Central memory CD4-positive, alpha-beta T cell (primary cell): Measurements from ENCODE around the gene SOWAHA.
"Not testable (repeated sequence)": the region's sequence is repeated elsewhere in the genome, so short reads cannot be mapped to it uniquely, and the experiment has no call there.

ENCODE experiments used
- DNase-seq: peaks from one replicate; pipeline ENCODE4 v3.0.0; 2022

Gene SOWAHA

DNA sequence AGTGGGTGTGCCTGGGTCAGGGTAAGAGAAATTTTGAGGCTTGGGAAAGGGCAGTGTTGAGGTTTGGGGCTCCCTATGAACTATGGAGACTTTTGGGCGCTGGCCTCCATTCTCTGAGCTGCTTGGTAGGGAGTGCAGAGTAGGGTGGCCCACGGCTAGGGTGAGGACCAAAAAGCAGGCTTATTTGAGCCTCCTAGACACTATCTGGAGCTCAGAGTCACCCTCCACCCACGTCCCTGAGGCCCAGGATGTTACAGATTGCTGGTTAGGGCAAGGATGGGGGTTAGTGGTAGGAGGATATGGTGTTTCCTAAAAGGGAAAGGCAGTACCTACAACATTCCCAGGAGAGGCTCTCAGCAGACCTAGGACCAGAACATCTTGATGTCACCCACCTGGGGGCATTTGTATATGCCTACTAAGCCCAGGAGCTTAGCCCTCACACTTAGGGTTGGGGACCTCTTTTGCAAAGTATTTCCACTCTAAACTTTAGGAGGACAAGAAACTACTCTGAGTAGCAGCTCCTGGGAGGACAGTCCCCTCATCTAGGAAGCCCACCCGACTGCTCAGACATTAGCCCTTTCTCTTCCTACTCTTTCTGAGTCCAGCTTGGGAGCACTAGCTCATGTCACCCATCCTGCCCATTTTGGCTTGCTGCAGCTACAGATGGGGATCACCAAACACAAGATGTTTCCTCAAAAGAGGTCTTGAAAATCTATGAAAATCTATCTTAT, 15.0 kb downstream of the SOWAHA start:
- no peak for DNase-seq

DNA sequence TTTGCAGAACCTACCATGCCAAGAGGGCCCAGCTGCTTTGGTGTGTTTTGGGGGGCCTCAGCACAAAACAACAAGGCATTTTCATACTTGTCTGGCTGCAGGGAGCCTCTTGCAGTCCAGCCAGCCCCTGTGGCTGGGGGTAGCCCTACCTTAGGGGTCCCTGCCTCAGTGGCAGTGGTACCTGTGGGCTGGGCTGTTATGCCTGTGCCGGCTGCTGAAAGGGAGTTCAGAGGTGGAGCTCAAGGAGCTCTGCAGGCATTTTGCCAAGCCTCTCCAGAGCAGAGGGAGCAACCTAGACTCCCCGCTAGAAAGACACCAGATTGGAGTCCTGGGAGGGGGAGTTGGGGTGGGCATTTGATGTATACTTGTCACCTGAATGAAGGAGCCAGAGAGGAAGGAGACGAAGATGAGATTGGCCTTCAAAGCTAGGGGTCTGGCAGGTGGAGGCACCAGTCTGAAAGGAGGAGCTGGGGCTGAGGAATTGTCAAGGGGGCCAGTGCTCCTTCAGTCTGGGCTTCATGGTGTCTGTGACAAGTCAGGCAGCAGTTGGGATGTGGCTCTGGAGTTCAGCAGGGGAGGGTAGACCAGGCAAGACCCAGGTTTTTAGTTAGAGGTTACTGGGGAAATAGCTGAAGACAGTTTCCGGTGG, 15.9 kb downstream of the SOWAHA start:
- no peak for DNase-seq

DNA sequence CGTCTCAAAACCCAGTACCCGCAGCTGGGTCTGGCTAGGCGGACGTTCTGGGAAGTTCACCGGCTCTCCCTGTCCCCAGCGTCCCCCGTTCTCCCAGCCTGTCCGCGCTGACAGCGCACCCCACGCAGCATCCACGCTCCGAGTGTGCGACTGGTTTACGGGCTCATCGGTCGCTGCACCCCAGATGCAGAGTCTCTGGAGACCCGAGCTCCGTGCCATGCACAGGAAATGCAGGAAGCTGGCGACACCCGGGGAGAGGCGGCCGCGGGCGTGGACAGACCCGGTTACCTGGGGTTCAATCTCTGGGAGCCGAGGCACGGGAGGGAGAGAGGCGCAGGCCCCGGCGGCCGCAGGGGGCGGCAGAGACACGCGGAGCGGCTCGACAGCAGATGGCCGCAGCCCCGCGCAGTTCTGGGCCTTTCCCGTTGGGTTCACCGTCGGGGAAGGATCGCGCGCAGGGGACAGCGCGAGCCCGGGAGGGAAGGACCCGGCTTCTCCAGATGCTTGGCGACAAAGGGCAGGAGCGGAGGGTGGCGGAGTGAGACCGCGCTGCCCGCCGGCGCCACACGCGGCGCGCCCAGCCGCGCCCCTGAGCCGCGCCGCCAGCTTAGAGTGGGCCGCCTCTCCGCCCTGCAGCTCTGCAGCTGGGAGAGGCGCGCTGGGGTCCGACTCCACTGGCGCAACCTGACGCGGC, 16.8 kb downstream of the SOWAHA start:
- peak; percentile 54 for DNase-seq

DNA sequence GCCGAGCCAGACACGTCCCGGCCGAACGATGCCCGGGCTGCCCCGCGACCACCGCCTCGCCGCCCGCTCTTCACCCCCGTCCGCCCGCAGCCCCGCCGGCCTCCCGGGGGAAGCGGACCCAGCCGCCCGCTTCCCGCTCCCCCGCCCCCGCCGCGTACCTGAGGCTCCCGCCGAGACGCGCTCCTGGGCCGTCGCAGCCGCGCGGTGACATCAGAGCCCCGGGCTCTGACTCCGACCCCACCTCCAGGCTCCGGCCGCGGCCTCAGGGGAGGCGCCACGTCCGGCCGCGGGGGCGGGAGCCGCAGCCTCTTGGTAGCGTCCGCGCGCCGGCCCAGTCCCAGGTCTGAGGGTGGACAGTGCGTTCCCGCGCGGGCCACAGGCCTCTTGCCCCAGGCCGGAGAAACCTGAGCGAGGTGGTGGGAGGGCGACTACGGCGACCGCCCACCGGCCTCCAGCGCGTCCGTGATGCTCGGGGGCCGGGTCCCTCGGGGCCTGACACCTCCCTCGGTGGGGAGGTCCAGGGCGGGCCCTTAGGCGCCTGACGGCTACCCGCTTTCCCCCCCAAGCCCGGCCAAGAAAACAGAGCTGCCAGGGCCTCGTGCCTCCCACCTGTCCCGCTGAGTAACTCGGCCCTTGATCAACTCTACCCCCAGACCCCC, 17.5 kb downstream of the SOWAHA start, which contains the start of gene SHROOM1:
Gene SHROOM1, minus strand, starts transcription at position 212 of the 659 bp plus-strand sequence. CDS start 4,507 bp downstream, outside the sequence.
- DNase-seq: no peak

- no peak for DNase-seq
Observed at GRCh38 chr5:132831095-132831860, 18.2 kb downstream of the SOWAHA start.

DNA sequence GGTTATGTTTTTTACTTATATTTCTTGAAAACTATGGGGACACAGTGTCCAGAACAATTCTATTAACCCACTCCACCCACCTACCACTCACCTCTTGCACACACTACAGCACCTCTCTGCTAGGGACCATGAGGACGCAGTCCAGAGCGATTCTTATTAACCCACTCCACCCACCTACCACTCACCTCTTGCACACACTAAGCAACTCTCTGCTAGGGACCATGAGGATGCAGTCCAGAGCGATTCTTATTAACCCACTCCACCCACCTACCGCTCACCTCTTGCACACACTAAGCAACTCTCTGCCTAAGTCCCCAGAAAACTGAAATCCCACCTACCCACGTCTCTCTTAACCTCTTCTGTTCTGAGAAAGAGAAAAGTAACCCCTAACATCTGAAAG, 19.5 kb downstream of the SOWAHA start:
- no peak for DNase-seq

- DNase-seq: no peak
Observed at GRCh38 chr5:132834057-132834456, 21.0 kb downstream of the SOWAHA start.

- DNase-seq: no peak
Observed at GRCh38 chr5:132836852-132837251, 23.8 kb downstream of the SOWAHA start.

DNA sequence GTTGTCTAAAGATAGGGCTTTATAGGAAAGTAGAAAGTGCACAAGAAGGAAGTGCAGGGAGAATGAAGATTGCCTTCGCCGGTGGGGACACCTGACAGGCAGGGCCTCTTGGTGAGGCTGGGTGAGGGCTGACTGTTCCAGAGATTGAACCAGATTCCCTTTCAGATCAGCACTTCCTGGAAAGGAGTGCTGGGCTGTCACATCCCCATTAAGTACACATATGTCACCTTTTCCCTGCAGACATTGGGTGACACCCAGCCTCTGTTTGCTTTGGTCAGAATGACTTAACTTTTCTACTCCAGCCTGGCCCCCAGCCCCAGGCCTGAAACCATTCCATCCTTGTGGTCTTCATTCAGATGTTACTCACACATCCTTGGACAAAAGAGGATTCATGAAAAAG, 24.8 kb downstream of the SOWAHA start:
- DNase-seq: no peak

- no peak for DNase-seq
Observed at GRCh38 chr5:132838516-132839282, 25.6 kb downstream of the SOWAHA start.

GRCh38 chr5:132839426-132840301, 26.6 kb downstream of the SOWAHA start:
- DNase-seq: no peak

GRCh38 chr5:132840313-132840712, 27.2 kb downstream of the SOWAHA start:
- no peak for DNase-seq

- DNase-seq: no peak
Observed at GRCh38 chr5:132840896-132841295, 27.8 kb downstream of the SOWAHA start.

DNA sequence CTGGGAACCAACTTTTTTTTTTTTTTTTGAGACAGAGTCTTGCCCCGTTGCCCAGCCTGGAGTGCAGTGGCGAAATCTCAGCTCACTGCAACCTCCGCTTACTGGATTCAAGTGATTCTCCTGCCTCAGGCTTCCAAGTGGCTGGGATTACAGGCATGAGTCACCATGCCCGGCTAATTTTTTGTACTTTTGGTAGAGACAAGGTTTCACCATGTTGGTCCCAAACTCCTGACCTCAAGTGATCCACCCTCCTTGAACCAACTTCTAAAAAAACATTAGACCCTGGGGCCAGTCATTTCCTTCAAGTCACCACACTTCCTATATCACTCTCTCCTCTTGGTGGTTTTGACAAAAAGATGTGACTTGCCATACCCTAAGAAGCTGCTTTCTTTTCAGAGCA, 28.2 kb downstream of the SOWAHA start:
- no peak for DNase-seq

GRCh38 chr5:132848270-132848669, 35.2 kb downstream of the SOWAHA start:
- DNase-seq: no peak

GRCh38 chr5:132849347-132849746, 36.2 kb downstream of the SOWAHA start:
- DNase-seq: no peak

- DNase-seq: no peak
Observed at GRCh38 chr5:132850066-132850465, 37.0 kb downstream of the SOWAHA start.

- no peak for DNase-seq
Observed at GRCh38 chr5:132853323-132853722, 40.2 kb downstream of the SOWAHA start.

DNA sequence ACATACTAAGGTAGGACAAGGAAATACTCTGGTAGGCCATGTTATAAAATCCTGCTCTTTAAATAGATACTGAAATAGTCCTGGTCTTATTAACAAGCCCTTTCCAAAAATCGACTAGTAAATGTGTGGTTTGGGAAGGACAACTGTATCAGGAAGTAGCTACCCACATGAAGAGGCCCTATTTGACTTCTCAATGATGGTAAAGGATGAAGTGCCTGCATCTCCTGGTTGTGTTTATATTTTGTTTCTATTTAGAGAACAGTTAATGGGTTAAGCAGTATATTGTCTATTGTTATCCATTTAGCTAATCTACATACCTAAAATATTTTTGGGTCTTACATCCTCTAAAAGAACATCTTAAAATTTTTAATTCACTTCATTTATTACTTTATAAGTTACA, 40.7 kb downstream of the SOWAHA start:
- DNase-seq: no peak

- no peak for DNase-seq
Observed at GRCh38 chr5:132854301-132854700, 41.2 kb downstream of the SOWAHA start.

DNA sequence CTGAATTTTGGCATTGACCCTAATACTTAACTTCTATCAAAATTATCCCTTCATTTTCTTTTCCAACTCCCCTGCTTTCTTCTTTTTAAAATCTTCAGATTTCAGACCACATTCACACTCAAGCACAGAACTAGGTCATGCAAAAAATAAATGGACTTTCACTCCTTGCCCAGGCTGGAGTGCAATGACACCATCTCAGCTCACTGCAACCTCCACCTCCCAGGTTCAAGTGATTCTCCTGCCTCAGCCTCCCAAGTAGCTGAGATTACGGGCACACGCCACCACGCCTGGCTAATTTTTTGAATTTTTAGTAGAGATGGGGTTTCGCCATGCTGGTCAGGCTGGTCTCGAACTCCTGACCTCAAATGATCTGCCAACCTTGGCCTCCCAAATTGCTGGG, 41.9 kb downstream of the SOWAHA start:
- not testable (repeated sequence) for DNase-seq
